ENCODE data around the gene STPG1.

The STPG1 gene

DNA sequence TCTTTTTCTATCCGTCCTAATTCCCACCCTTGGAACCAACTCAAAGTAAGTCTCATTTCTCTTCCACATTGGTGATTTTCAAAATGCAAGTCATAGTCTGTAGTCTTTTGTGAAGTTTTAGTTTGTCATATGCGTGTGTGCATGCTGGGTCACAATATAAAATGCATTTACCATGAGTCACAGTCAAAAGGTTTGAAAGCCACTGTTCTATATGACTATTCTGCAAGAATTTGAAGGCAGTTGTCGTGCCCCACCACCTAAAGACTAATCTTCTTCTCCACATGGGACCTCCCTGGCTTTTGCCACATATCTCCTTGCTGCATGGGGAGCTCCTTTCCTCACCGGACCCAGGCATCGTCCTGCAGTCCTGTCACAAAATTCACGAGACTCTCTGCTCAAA, 1.6 kb downstream of the STPG1 start:
- TF ChIP-seq, protein P1, sequence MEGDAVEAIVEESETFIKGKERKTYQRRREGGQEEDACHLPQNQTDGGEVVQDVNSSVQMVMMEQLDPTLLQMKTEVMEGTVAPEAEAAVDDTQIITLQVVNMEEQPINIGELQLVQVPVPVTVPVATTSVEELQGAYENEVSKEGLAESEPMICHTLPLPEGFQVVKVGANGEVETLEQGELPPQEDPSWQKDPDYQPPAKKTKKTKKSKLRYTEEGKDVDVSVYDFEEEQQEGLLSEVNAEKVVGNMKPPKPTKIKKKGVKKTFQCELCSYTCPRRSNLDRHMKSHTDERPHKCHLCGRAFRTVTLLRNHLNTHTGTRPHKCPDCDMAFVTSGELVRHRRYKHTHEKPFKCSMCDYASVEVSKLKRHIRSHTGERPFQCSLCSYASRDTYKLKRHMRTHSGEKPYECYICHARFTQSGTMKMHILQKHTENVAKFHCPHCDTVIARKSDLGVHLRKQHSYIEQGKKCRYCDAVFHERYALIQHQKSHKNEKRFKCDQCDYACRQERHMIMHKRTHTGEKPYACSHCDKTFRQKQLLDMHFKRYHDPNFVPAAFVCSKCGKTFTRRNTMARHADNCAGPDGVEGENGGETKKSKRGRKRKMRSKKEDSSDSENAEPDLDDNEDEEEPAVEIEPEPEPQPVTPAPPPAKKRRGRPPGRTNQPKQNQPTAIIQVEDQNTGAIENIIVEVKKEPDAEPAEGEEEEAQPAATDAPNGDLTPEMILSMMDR (IDR thresholded peaks at IDR 0.05): no peak
- no peak for TF ChIP-seq ZFX (IDR thresholded peaks at IDR 0.05; ENCODE audit: borderline replicate concordance)
- H3K27ac ChIP-seq: no peak overlapping the region

DNA sequence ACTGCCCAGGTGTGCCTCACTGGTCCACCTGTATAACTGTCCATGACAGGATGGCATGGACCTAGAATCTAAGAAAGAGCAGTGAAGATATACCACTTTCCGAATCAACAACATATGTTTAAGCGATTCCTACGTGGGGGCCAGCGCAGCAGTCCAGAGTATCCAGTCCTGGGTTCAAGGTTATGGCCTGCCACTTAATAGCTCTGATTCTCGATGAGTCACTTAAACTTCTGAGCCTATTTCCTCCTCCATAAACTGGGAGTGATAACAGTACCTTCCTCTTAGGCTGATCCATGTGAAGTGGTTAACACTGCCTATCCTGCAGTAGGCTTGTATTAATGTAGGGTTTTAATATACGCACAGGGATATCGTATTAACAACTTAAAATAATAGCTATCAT, 2.8 kb downstream of the STPG1 start:
- TF ChIP-seq, protein P1 (IDR thresholded peaks at IDR 0.05): no peak
- TF ChIP-seq ZFX (IDR thresholded peaks at IDR 0.05; ENCODE audit: borderline replicate concordance): no peak
- no peak overlapping the region for H3K27ac ChIP-seq

DNA sequence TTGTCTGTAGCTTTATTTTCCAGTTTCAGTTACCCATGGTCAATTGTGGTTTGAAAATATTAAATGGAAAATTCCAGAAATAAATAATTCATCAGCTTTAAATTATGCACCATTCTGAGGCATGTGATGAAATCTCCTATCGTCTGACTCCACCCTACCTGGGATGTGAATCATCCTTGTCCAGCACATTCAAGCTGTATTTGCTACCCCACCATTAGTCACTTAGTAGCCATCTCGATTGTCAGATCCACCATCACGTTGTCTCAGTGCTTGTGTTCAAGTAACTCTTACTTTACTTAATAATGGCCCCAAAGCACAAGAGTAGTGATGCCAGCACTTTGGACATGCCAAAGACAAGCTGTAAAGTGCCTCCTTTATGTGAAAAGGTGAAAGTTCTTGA, 4.0 kb downstream of the STPG1 start:
- H3K27ac ChIP-seq: no peak overlapping the region
- TF ChIP-seq ZFX (IDR thresholded peaks at IDR 0.05; ENCODE audit: borderline replicate concordance): no peak
- TF ChIP-seq, protein P1 (IDR thresholded peaks at IDR 0.05): no peak

DNA sequence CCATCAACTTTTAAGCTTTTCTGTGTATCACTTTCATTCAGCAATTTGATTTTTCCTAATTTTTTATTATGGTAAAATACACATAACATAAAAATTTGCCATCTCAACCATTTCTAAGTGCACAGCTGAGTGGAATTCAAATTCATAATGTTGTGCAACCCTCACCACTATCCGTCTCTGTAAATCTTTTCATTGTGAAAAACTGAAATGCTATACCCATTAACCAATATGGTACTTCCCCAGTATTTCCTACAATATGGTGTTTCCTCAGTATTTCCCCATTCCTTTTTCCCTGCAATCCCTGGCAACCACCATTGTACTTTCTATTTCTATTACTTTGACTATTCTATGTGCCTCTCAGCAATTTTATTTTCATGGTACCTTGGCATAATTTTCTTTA, 6.8 kb downstream of the STPG1 start:
- H3K27ac ChIP-seq: no peak overlapping the region
- no peak for TF ChIP-seq ZFX (IDR thresholded peaks at IDR 0.05; ENCODE audit: borderline replicate concordance)
- TF ChIP-seq, protein P1 (IDR thresholded peaks at IDR 0.05): no peak

DNA sequence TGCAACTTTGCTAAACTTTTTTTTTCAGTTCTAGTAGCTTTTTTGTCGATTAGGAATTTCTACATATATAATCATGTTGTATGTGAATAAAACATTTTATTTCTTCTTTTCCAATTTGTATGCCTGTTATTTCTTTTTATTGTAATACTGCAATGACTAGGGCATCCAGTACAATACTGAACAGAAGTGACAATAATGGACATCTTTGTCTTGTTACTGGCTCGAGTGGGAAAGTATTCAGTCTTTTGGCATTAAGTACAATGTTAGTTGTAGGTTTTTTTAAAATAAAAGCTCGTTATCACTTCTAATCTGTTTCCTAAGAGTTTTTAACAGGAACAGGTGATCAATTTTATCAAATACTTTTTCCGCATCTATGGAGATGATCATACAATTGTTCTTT, 9.8 kb downstream of the STPG1 start:
- H3K27ac ChIP-seq: no peak overlapping the region
- no peak for TF ChIP-seq ZFX (IDR thresholded peaks at IDR 0.05; ENCODE audit: borderline replicate concordance)
- TF ChIP-seq, protein P1 (IDR thresholded peaks at IDR 0.05): no peak

DNA sequence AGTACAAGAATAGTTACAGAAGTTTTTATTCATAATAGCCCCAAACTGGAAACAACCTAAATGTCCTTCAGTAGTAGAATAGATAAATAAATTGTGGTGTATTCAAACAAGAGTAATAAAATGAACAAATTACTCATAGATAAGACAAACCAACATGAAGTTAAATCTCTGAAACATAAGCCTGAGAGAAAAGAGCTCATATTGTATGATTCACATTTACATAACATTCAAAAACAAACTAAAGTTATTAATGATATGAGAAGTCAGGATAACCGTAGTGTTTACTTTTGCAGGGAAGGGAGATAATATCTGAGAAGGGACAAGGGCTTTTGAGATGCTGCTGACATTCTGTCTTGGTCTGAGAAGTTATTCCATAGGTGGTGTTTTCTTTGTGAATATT, 13.5 kb downstream of the STPG1 start:
- no peak overlapping the region for H3K27ac ChIP-seq
- TF ChIP-seq, protein P1 (IDR thresholded peaks at IDR 0.05): no peak
- no peak for TF ChIP-seq ZFX (IDR thresholded peaks at IDR 0.05; ENCODE audit: borderline replicate concordance)

DNA sequence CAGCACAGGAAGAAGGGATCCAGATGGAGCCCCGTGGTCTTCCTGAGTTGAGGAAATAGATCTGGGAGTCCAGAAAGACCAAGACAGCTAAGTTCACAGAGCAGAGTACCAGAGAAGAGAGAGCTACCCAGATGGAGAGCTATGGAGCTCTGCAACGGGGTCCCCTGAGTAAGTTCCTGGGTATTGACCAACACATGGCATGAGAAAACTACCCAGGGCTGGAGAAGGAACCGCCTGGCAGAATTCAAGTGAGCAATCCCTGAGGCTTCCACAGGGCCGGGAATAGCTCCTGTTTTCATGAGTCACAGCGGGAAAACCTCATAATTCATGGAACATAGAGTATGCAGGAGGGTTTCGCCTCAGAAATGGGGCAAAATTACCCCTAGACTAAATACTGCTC, 19.7 kb downstream of the STPG1 start:
- TF ChIP-seq ZFX (IDR thresholded peaks at IDR 0.05; ENCODE audit: borderline replicate concordance): no peak
- TF ChIP-seq, protein P1 (IDR thresholded peaks at IDR 0.05): no peak
- H3K27ac ChIP-seq: no peak overlapping the region
